IMR-90 (cell line): ENCODE results near the gene GIMAP7. TPM values are rescaled to one million over a fixed set of nuclear protein-coding genes. Genes with fewer than 3 reads are reported as not detected.

Experiments
- ATAC-seq: fragments of 200-7000 bp; cut with Tn5 transposase; 2 replicates; pipeline ENCODE4 v1.9.1; 2020; ENCODE audit warnings: low read depth, mild to moderate bottlenecking, moderate library complexity
- BruUV-seq: library from RNA; stranded (reverse); fragments of 400-500 nt; replicated peaks from 2 replicates; lab custom pipeline; 2021; lab: Mats Ljungman, UMichigan
- CTCF ChIA-PET: fragments of 300-600 bp; formaldehyde crosslinking; extraction: SDS; loops from one replicate; lab custom pipeline; 2021; ENCODE audit warnings: antibody characterized with exemption; lab: Yijun Ruan, JAX
- POLR2A ChIA-PET: fragments of 300-600 bp; sonication (Branson Sonifier 250); formaldehyde crosslinking; loops from one replicate; lab custom pipeline; 2022; ENCODE audit warnings: antibody characterized with exemption; ENCODE audit not compliant: unreplicated experiment; lab: Charles Lee
- DNase-seq: peaks from one replicate; pipeline ENCODE4 v3.0.0; 2013
- H2AFZ ChIP-seq: replicated peaks from 2 replicates; pipeline ENCODE3; 2013; ENCODE audit warnings: low read length, mild to moderate bottlenecking; ENCODE audit not compliant: poor library complexity
- H2AK5ac ChIP-seq: 2 replicates; pipeline ENCODE4 v1.6.1; 2013; ENCODE audit warnings: low read depth, low read length, inconsistent platforms
- H2AK9ac ChIP-seq: replicated peaks from 2 replicates; pipeline ENCODE3; 2013; ENCODE audit warnings: mild to moderate bottlenecking, low read depth, low read length, moderate library complexity; ENCODE audit not compliant: poor library complexity
- H2BK120ac ChIP-seq: 2 replicates; pipeline ENCODE4 v1.6.1; 2013; ENCODE audit warnings: low read depth, low read length, inconsistent platforms
- H2BK15ac ChIP-seq: 3 replicates; pipeline ENCODE4 v1.6.1; 2013; ENCODE audit warnings: low read depth, low read length, inconsistent platforms
- H2BK20ac ChIP-seq: 2 replicates; pipeline ENCODE4 v1.6.1; 2013; ENCODE audit warnings: low read depth, mild to moderate bottlenecking, inconsistent platforms, low read length, moderate library complexity
- H2BK5ac ChIP-seq: 2 replicates; pipeline ENCODE4 v1.6.1; 2013; ENCODE audit warnings: mild to moderate bottlenecking, low read depth, low read length, inconsistent platforms; ENCODE audit not compliant: poor library complexity, severe bottlenecking
- H3K14ac ChIP-seq: replicated peaks from 2 replicates; pipeline ENCODE4 v1.6.1; 2013; ENCODE audit warnings: low read depth, low read length, inconsistent platforms
- H3K18ac ChIP-seq: 2 replicates; pipeline ENCODE4 v1.6.1; 2013; ENCODE audit warnings: low read depth, low read length, control low read depth
- H3K23ac ChIP-seq: 2 replicates; pipeline ENCODE4 v1.6.1; 2013; ENCODE audit warnings: low read depth, low read length, inconsistent platforms
- H3K27ac ChIP-seq: 2 replicates; pipeline ENCODE4 v1.5.1; 2013; ENCODE audit warnings: mild to moderate bottlenecking, control low read depth, low read length; ENCODE audit not compliant: insufficient read depth
- H3K27me3 ChIP-seq: 2 replicates; pipeline ENCODE4 v1.6.1; 2013; ENCODE audit warnings: low read length; ENCODE audit not compliant: control insufficient read depth, insufficient read depth
- H3K36me3 ChIP-seq: 2 replicates; pipeline ENCODE4 v1.6.1; 2013; ENCODE audit warnings: low read length, mixed read lengths; ENCODE audit not compliant: control insufficient read depth, insufficient read depth
- H3K4ac ChIP-seq: 2 replicates; pipeline ENCODE4 v1.6.1; 2013; ENCODE audit warnings: low read depth, low read length, inconsistent platforms
- H3K4me1 ChIP-seq: 2 replicates; pipeline ENCODE4 v1.6.1; 2013; ENCODE audit warnings: low read length, mixed read lengths; ENCODE audit not compliant: control insufficient read depth, insufficient read depth
- H3K4me2 ChIP-seq: 2 replicates; pipeline ENCODE4 v1.6.1; 2013; ENCODE audit warnings: low read depth, mild to moderate bottlenecking, control low read depth, low read length, moderate library complexity
- H3K4me3 ChIP-seq: 2 replicates; pipeline ENCODE4 v1.5.1; 2013; ENCODE audit warnings: low read depth, mild to moderate bottlenecking, control low read depth, low read length, moderate library complexity; ENCODE audit not compliant: insufficient read depth
- H3K56ac ChIP-seq: 2 replicates; pipeline ENCODE4 v1.6.1; 2013; ENCODE audit warnings: low read length, inconsistent platforms; ENCODE audit not compliant: insufficient read depth; ENCODE audit errors: extremely low read depth
- H3K79me1 ChIP-seq, 2 experiments: 2 replicates each; pipeline ENCODE4 v1.6.1; 2013; ENCODE audit warnings: low read length in 2 of 2, inconsistent platforms in 1 of 2, low read depth in 1 of 2
- H3K9ac ChIP-seq: 2 replicates; pipeline ENCODE4 v1.6.1; 2013; ENCODE audit warnings: low read depth, low read length, control low read depth
- H3K9me1 ChIP-seq: 2 replicates; pipeline ENCODE4 v1.6.1; 2013; ENCODE audit warnings: low read length, inconsistent platforms; ENCODE audit not compliant: insufficient read depth
- H3K9me3 ChIP-seq: 2 replicates; pipeline ENCODE4 v1.6.1; 2013; ENCODE audit warnings: low read length; ENCODE audit not compliant: control insufficient read depth, insufficient read depth
- H4K20me1 ChIP-seq: 2 replicates; pipeline ENCODE4 v1.6.1; 2013; ENCODE audit warnings: low read length, inconsistent platforms; ENCODE audit not compliant: insufficient read depth
- H4K5ac ChIP-seq: 2 replicates; pipeline ENCODE4 v1.6.1; 2013; ENCODE audit warnings: mild to moderate bottlenecking, low read depth, low read length, control low read depth
- H4K8ac ChIP-seq, 2 experiments: 2 replicates each; pipeline ENCODE4 v1.6.1; 2013; ENCODE audit warnings: low read depth in 2 of 2, low read length in 2 of 2, control low read depth in 1 of 2, inconsistent platforms in 1 of 2
- H4K91ac ChIP-seq: 2 replicates; pipeline ENCODE4 v1.6.1; 2013; ENCODE audit warnings: low read depth, low read length, inconsistent platforms; ENCODE audit not compliant: insufficient read depth
- CEBPB ChIP-seq: IDR thresholded peaks from 2 replicates; pipeline ENCODE4 v1.6.1; 2012; ENCODE audit warnings: low read depth, low read length, improper control_type of control experiment
- CHD1 ChIP-seq: IDR thresholded peaks from 2 replicates; pipeline ENCODE4 v1.6.1; 2012; ENCODE audit warnings: low read depth, low read length, improper control_type of control experiment
- ELK1 ChIP-seq: fragments of 150-350 bp; IDR thresholded peaks from 2 replicates; pipeline ENCODE4 v1.6.1; 2016; ENCODE audit warnings: low read depth, mild to moderate bottlenecking, low read length, moderate library complexity, borderline replicate concordance
- MAFK ChIP-seq: IDR thresholded peaks from 2 replicates; pipeline ENCODE4 v1.6.1; 2012; ENCODE audit warnings: low read depth, low read length, improper control_type of control experiment
- NFE2L2 ChIP-seq: fragments of 150-350 bp; IDR thresholded peaks from 2 replicates; pipeline ENCODE4 v1.6.1; 2016; ENCODE audit warnings: low read depth, mild to moderate bottlenecking, low read length
- POLR2A ChIP-seq: IDR thresholded peaks from 2 replicates; pipeline ENCODE4 v1.6.1; 2012; ENCODE audit warnings: mild to moderate bottlenecking, low read depth, low read length
- RAD21 ChIP-seq: IDR thresholded peaks from 2 replicates; pipeline ENCODE4 v1.6.1; 2012; ENCODE audit warnings: low read length, improper control_type of control experiment
- SMC3 ChIP-seq: fragments of 150-350 bp; IDR thresholded peaks from 2 replicates; pipeline ENCODE4 v1.6.1; 2016; ENCODE audit warnings: low read depth, mild to moderate bottlenecking, antibody characterized with exemption, low read length, moderate library complexity
- WGBS, 2 experiments: methylation state at CpG; one replicate each; pipeline versions ENCODE4 v1.1.5 to v1.1.7; 2013; ENCODE audit warnings: missing lambda C conversion rate in 2 of 2; ENCODE audit not compliant: insufficient read length in 1 of 2; ENCODE audit errors: extremely low coverage in 2 of 2; 5-methylcytosine and 5-hydroxymethylcytosine counted together
- dilution Hi-C: fragments of 300-500 bp; cut with HindIII; formaldehyde crosslinking; loops from one replicate; pipeline ENCODE4 v1.14.3; 2018; ENCODE audit warnings: low sequenced_read_pairs; ENCODE audit not compliant: unreplicated experiment
- in situ Hi-C: fragments of 300-500 bp; cut with MboI; formaldehyde crosslinking; loops from 3 replicates; pipeline ENCODE4 v1.14.3; 2019; ENCODE audit warnings: low sequenced_read_pairs, inconsistent platforms, mixed read lengths
- intact Hi-C: fragments of 100-400 bp; cut with micrococcal nuclease; formaldehyde crosslinking; loops from 2 replicates; pipeline ENCODE4 v1.10.0; 2022
- polyA plus RNA-seq, 3 experiments: library from polyadenylated mRNA; depleted of rRNA; stranded (reverse); fragments of >200 nt; gene quantifications; 2 replicates each; pipeline ENCODE4 v1.2.3, GENCODE V29; 2012; ENCODE audit warnings: low replicate concordance in 1 of 3
- total RNA-seq: library from RNA; depleted of rRNA; stranded (reverse); fragments of >200 nt; gene quantifications from 2 replicates; pipeline ENCODE4 v1.2.3, GENCODE V29; 2012
- TF ChIP-seq, protein P1 (sequence below): conservative IDR thresholded peaks from 2 replicates; pipeline ENCODE4 v1.5.1; 2012; ENCODE audit warnings: mild to moderate bottlenecking, low read depth, low read length, improper control_type of control experiment
- TF ChIP-seq, protein P2 (sequence below): fragments of 150-350 bp; IDR thresholded peaks from 2 replicates; pipeline ENCODE4 v1.6.1; 2017; ENCODE audit warnings: mild to moderate bottlenecking, antibody characterized with exemption, low read length, low read depth

Gene GIMAP7
- total and polyA plus RNA-seq, 2 of the 4 experiments (the other 2 are of a cell fraction) = not detected

- WGBS, 2 experiments = 52% methylated on average over 5 of the region's 8 CpGs; no CpG with 5 or more reads in 1 of the 2 experiments
- TF ChIP-seq NFE2L2 (no peak), MAFK (no peak), ELK1 (no peak), SMC3 (no peak), RAD21 (no peak), CEBPB (no peak), POLR2A (no peak), CHD1 (no peak)
- TF ChIP-seq, protein P1, sequence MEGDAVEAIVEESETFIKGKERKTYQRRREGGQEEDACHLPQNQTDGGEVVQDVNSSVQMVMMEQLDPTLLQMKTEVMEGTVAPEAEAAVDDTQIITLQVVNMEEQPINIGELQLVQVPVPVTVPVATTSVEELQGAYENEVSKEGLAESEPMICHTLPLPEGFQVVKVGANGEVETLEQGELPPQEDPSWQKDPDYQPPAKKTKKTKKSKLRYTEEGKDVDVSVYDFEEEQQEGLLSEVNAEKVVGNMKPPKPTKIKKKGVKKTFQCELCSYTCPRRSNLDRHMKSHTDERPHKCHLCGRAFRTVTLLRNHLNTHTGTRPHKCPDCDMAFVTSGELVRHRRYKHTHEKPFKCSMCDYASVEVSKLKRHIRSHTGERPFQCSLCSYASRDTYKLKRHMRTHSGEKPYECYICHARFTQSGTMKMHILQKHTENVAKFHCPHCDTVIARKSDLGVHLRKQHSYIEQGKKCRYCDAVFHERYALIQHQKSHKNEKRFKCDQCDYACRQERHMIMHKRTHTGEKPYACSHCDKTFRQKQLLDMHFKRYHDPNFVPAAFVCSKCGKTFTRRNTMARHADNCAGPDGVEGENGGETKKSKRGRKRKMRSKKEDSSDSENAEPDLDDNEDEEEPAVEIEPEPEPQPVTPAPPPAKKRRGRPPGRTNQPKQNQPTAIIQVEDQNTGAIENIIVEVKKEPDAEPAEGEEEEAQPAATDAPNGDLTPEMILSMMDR = no peak
- TF ChIP-seq, protein P2, sequence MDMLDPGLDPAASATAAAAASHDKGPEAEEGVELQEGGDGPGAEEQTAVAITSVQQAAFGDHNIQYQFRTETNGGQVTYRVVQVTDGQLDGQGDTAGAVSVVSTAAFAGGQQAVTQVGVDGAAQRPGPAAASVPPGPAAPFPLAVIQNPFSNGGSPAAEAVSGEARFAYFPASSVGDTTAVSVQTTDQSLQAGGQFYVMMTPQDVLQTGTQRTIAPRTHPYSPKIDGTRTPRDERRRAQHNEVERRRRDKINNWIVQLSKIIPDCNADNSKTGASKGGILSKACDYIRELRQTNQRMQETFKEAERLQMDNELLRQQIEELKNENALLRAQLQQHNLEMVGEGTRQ = no peak
- H3K79me1 ChIP-seq = no peaks in the 10 kb centered on the region
- H4K20me1 ChIP-seq = no peaks in the 10 kb centered on the region
- H3K27ac ChIP-seq = no peak overlapping the region
- DNase-seq (no peak), ATAC-seq (no peak)
- H3K9ac ChIP-seq = no peak overlapping the region
- no peak overlapping the region for H2BK5ac ChIP-seq
- no peak overlapping the region for H4K8ac ChIP-seq
- POLR2A ChIA-PET = no interaction called here
- no peak overlapping the region for H3K4me2 ChIP-seq
- H2BK120ac ChIP-seq = no peak overlapping the region
- BruUV-seq = no TSS peak
- H2BK15ac ChIP-seq = no peak overlapping the region
- peak overlapping the region; percentile 42 for H2AK9ac ChIP-seq
- H3K56ac ChIP-seq = no peak overlapping the region
- no peak overlapping the region for H3K4ac ChIP-seq
- no peaks in the 10 kb centered on the region for H3K9me1 ChIP-seq
- no peak overlapping the region for H3K18ac ChIP-seq
- H3K23ac ChIP-seq = no peak overlapping the region
- H4K5ac ChIP-seq = no peak overlapping the region
- intact Hi-C loops (no loop called here), dilution Hi-C loops (no loop called here), in situ Hi-C loops (no loop called here)
- no peak overlapping the region for H3K4me3 ChIP-seq
- no peak overlapping the region for H4K91ac ChIP-seq
- no peaks in the 10 kb centered on the region for H3K27me3 ChIP-seq
- no peak overlapping the region for H3K14ac ChIP-seq
- CTCF ChIA-PET = no interaction called here
- peaks cover 9% of the 10 kb centered on the region for H3K9me3 ChIP-seq
- H2AK5ac ChIP-seq = no peak overlapping the region
- no peak overlapping the region for H2AFZ ChIP-seq
- no peaks in the 10 kb centered on the region for H3K4me1 ChIP-seq
- no peak overlapping the region for H2BK20ac ChIP-seq
- no peaks in the 10 kb centered on the region for H3K36me3 ChIP-seq
Measured at GRCh38 chr7:150520145-150520544, 5.5 kb downstream of the GIMAP7 start.
